Mucosa of descending colon (tissue), 3 donors: ENCODE measurements around the gene VPS41. TPM values are rescaled to one million over a fixed set of nuclear protein-coding genes. Genes with fewer than 3 reads are reported as not detected.

Experiments
- ATAC-seq: fragments of 200-7000 bp; cut with Tn5 transposase; one replicate; pipeline ENCODE4 v1.9.1; 2020; ENCODE audit warnings: mild to moderate bottlenecking, moderate library complexity
- DNase-seq, 3 donors: peaks; one replicate each; pipeline ENCODE4 v3.0.0-alpha.2; 2020
- H3K36me3 ChIP-seq: fragments of 200-600 bp; one replicate; pipeline ENCODE4 v1.8.0; 2021; ENCODE audit warnings: low read depth, mild to moderate bottlenecking
- H3K4me1 ChIP-seq: fragments of 200-600 bp; one replicate; pipeline ENCODE4 v1.8.0; 2021; ENCODE audit warnings: low read depth, mild to moderate bottlenecking
- H3K4me3 ChIP-seq: fragments of 200-600 bp; one replicate; pipeline ENCODE4 v1.8.0; 2021; ENCODE audit warnings: mild to moderate bottlenecking
- H3K9me3 ChIP-seq: fragments of 200-600 bp; one replicate; pipeline ENCODE4 v1.8.0; 2021; ENCODE audit warnings: mild to moderate bottlenecking
- intact Hi-C, 2 donors: fragments of 100-400 bp; cut with DNase I in 1 of 2; cut with micrococcal nuclease in 1 of 2; formaldehyde crosslinking; loops; one replicate each; pipeline versions ENCODE4 v1.11.0 to v1.11.1; 2022; cut with DNase I, micrococcal nuclease
- total RNA-seq, 3 donors: library from RNA; stranded (reverse); fragmentation: NEBNext Ultra II Directional in 2 of 3; extraction: Animal tissue kit (Norgen Biotek cat#: 25700) in 2 of 3; gene quantifications; one replicate each; pipeline versions ENCODE4 v1.2.1 to v1.2.4, GENCODE V29; 2021 to 2023
- TF ChIP-seq, protein P1 (sequence below): fragments of 200-600 bp; IDR thresholded peaks from one replicate; pipeline ENCODE4 v1.8.0; 2022; ENCODE audit warnings: antibody characterized with exemption, mild to moderate bottlenecking
- donor health status: DM: no; HTN: no; CAD: no; lungs with moderate emphysema.
- donor health status: DM: no; HTN: no; CAD: no.
- donor health status: DM: no; HTN: yes; CAD: no.

Gene VPS41
- total RNA-seq, 3 donors from 2014 or later, result 57.7 to 63.5 (median 63.0) TPM

DNA sequence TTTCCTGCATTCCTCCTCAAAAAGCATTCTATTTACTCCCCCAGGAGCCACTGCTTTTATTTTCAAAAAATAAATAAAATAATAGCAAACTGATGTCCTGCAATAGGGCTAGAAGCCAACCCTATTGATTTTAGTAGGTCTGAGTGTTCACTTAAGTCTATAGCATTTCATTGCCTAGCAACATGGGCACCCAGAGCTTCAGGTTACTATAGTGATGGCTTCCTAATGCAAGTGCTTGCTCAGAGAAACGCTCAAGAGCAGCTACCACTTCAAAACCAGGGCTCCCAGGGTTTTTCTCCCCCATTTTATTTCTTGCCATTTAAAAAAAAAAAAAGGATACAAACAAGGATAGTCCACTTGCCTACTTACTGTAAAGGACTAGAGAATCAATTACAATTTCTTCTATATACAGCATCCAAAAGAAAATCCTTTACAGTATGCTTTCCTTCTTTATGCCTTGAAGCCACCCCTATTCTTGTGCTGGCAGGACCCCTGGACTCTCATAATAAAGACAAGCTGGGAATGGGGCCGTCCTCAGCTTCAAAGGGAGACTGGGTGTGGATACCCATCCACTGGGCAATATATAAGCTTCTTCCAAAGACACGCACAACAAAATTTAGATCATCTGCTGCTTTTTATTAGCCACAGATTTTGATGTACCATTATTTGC, 133.3 kb downstream of the VPS41 start:
- TF ChIP-seq, protein P1, sequence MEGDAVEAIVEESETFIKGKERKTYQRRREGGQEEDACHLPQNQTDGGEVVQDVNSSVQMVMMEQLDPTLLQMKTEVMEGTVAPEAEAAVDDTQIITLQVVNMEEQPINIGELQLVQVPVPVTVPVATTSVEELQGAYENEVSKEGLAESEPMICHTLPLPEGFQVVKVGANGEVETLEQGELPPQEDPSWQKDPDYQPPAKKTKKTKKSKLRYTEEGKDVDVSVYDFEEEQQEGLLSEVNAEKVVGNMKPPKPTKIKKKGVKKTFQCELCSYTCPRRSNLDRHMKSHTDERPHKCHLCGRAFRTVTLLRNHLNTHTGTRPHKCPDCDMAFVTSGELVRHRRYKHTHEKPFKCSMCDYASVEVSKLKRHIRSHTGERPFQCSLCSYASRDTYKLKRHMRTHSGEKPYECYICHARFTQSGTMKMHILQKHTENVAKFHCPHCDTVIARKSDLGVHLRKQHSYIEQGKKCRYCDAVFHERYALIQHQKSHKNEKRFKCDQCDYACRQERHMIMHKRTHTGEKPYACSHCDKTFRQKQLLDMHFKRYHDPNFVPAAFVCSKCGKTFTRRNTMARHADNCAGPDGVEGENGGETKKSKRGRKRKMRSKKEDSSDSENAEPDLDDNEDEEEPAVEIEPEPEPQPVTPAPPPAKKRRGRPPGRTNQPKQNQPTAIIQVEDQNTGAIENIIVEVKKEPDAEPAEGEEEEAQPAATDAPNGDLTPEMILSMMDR, result no peak
- intact Hi-C loops, result no loop called here

DNA sequence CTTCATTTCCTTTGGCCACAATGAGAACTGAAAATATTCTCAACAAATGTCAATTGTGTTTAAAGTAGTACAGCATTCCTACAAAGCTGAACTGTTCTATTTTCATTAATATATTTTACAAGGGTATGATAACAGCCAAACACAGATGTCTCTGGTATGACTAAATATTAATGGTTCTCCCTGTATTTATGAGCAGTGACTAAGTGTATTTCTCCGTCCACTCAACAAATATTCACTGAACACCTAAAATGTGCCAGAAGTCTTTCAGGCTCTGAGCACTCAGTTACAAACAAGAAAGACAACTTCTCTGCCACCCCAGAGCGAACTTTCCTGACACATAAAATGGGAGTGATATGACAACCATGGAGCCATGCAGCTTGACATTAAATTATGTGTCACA, 135.6 kb downstream of the VPS41 start:
- DNase-seq, result no peak
- TF ChIP-seq, protein P1, result no peak
- intact Hi-C loops, result no loop called here
- no peaks in the 10 kb centered on the region for H3K4me1 ChIP-seq
- ATAC-seq, result no peak
- H3K9me3 ChIP-seq, result no peaks in the 10 kb centered on the region
- H3K4me3 ChIP-seq, result no peak overlapping the region
- no peaks in the 10 kb centered on the region for H3K36me3 ChIP-seq

More for the DNA sequence above, 133.3 kb downstream of the VPS41 start:
- DNase-seq (no peak), ATAC-seq (no peak)
- no peak overlapping the region for H3K4me3 ChIP-seq
- no peaks in the 10 kb centered on the region for H3K9me3 ChIP-seq
- H3K36me3 ChIP-seq, result no peaks in the 10 kb centered on the region
- no peaks in the 10 kb centered on the region for H3K4me1 ChIP-seq

GRCh38 chr7:38760226-38760625, 148.8 kb downstream of the VPS41 start:
- Histone ChIP-seq H3K4me3 (no peak overlapping the region), H3K9me3 (no peaks in the 10 kb centered on the region), H3K36me3 (no peaks in the 10 kb centered on the region), H3K4me1 (no peaks in the 10 kb centered on the region)
- intact Hi-C loops, result no loop called here
- ATAC-seq (no peak), DNase-seq (no peak)
- TF ChIP-seq, protein P1, result no peak

DNA sequence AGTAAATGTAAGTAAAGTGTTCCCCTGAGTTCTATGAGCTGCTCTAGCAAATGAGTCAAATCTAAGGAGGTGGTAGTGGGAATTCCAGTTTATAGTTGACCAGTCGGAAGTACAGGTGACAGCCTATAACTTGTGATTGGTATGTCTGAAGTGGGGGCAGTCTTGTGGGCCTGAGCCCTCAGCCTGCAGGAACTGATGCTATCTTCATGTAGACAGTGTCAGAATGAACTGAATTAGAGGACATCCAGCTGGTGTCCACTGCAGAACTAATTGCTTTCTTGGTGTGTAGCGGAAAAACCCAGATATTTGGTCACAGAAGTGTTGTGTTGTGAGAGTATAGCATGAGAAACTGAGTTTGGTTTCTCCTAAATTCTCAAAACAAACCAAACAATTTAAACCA, 150.0 kb downstream of the VPS41 start:
- intact Hi-C loops, result no loop called here
- Histone ChIP-seq H3K4me1 (no peaks in the 10 kb centered on the region), H3K4me3 (no peak overlapping the region), H3K9me3 (no peaks in the 10 kb centered on the region), H3K36me3 (no peaks in the 10 kb centered on the region)
- ATAC-seq (no peak), DNase-seq (no peak)
- TF ChIP-seq, protein P1, result no peak

- intact Hi-C loops, result no loop called here
- no peak overlapping the region for H3K4me3 ChIP-seq
- DNase-seq (no peak), ATAC-seq (no peak)
- no peaks in the 10 kb centered on the region for H3K36me3 ChIP-seq
- H3K4me1 ChIP-seq, result no peaks in the 10 kb centered on the region
- TF ChIP-seq, protein P1, result no peak
- no peaks in the 10 kb centered on the region for H3K9me3 ChIP-seq
Measured at GRCh38 chr7:38757931-38758330, 151.1 kb downstream of the VPS41 start.

DNA sequence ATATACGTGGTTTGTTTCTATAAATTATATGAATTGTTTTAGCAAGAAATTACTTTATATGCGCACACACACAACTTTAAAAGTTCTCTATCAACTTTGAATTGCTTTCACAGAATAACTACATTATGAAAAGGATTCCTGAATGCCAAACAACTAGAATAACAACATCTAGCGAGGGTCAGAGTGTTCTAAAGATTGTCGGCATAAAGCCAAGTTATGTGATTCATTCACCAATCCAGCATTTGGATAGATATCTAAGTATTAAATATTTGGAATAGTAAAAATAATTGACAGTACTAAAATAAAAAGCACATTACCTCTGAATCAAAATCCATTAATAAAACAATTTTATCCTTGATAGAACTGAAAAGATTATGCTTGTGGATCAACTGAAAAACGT, 152.5 kb downstream of the VPS41 start:
- intact Hi-C loops, result no loop called here
- H3K36me3 ChIP-seq, result no peaks in the 10 kb centered on the region

More for the DNA sequence above, 152.5 kb downstream of the VPS41 start:
- Histone ChIP-seq H3K4me1 (no peaks in the 10 kb centered on the region), H3K9me3 (no peaks in the 10 kb centered on the region), H3K4me3 (no peak overlapping the region)
- DNase-seq (no peak), ATAC-seq (no peak)
- TF ChIP-seq, protein P1, result no peak
